Myocyte (in vitro differentiated cells): ENCODE data around the gene VARS2. TPM values are rescaled to one million over a fixed set of nuclear protein-coding genes. Genes with fewer than 3 reads are reported as not detected.

Source experiments
- DNase-seq: peaks from one replicate; pipeline ENCODE4 v3.0.0-alpha.2; 2012; ENCODE audit warnings: low read depth
- total RNA-seq: library from RNA; depleted of rRNA; stranded (reverse); fragments of >200 nt; gene quantifications from 2 replicates; pipeline ENCODE4 v1.2.3, GENCODE V29; 2014

VARS2 gene
- total RNA-seq, 1 donor from 2014 or later: 21.7 TPM

- DNase-seq: peak; percentile 83
Observed at GRCh38 chr6:30884521-30885480, 29.2 kb upstream of the VARS2 start.

DNA sequence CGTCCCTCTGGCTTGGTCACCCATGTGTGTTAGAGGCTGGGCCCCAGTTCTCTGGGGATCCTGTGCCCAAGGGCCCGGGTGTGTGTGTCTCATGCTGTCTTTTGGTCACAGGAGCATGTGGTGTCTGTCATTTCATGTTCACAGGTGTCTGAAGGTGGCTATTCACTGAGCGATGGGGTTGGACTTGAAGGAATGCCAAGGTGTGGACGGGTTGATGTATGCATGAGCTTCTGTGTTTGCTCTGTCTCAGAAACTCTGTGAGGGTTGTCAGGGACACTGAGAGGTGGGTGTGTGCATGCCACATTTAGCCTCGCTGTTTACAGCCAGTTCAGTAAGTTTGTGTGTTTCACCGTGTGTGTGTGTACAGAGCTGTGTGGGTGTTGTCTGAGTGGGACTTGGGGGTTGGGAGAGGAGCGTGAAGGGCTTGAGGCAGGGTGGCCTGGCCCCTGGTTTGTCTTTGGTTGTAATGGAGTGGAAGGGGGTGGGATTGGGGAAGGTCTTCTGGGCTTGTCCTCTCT, 28.5 kb upstream of the VARS2 start:
- peak; percentile 60 for DNase-seq

GRCh38 chr6:30885999-30886896, 27.8 kb upstream of the VARS2 start:
- DNase-seq: peak; percentile 91

GRCh38 chr6:30886897-30887255, 27.2 kb upstream of the VARS2 start:
- DNase-seq: no peak

GRCh38 chr6:30887901-30888815, 25.9 kb upstream of the VARS2 start:
- no peak for DNase-seq

GRCh38 chr6:30888816-30889495, 25.1 kb upstream of the VARS2 start:
- DNase-seq: no peak

GRCh38 chr6:30889496-30889885, 24.5 kb upstream of the VARS2 start:
- DNase-seq: no peak

DNA sequence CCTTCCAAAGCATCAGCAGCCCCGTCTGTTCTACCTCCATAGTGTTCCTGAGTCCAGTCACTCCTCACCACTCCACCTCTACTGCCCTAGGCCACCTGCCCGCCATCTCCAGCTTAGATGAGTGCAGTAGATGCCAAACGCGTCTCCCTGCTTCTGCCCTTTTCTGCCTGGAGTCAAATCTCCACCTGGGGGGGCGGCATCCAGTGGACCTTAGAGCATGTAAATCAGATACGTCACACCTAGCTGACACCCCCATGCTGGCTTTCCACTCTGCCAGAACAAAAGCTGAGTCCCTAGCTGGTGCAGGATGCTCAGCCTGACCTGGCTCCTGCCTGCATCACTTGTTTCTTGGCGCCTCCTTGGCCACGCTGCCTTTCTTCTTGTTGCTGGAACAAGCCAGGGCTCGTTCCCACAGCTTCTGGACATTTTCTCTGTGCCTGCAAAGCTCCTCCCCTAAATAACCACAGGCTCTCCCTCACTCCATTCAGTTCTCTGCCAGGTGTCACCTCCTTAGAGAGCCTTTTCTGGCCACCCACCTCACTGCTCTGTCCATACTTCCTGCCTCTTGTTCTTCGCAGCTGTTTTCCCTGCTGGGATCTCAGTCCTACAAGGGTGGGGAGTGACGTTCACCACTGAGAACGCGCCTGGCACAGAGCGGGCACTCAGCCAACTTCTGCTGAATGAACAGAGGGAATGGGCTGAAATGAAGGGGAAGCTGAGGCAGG, 24.0 kb upstream of the VARS2 start:
- DNase-seq: peak; percentile 87

DNA sequence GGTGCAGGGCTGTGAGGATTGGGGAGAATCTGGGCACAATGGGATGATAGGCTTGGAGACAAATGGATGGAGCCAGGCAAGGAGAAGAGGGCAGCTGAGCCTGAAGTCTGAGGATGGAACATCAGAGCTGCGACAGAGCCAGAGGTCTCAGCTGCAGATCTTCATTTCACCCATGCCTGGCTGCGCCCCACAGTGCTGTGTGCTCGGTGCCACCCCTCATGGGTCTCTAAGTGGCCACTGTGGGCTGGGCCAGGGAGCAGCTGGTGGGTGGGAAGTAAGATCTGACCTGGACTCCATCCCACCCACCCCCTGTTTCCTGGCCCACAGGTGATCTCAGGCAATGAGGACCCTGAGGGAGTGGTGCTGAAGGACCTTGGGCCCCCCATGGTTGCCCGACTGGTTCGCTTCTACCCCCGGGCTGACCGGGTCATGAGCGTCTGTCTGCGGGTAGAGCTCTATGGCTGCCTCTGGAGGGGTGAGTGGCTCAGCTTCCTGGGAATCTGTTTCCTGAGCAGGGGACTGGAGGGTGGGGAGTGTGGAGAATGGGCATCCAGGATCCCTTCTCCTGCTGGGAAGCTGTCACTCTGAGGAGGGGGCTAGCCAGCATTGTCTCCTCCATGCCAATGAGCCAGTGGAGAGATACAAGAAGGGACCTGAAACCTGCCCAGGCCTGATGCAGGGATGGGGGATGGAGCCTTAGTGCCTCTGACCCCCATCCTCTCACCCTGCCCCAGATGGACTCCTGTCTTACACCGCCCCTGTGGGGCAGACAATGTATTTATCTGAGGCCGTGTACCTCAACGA, 23.2 kb upstream of the VARS2 start:
- no peak for DNase-seq

GRCh38 chr6:30891450-30891723, 22.7 kb upstream of the VARS2 start:
- DNase-seq: no peak

DNA sequence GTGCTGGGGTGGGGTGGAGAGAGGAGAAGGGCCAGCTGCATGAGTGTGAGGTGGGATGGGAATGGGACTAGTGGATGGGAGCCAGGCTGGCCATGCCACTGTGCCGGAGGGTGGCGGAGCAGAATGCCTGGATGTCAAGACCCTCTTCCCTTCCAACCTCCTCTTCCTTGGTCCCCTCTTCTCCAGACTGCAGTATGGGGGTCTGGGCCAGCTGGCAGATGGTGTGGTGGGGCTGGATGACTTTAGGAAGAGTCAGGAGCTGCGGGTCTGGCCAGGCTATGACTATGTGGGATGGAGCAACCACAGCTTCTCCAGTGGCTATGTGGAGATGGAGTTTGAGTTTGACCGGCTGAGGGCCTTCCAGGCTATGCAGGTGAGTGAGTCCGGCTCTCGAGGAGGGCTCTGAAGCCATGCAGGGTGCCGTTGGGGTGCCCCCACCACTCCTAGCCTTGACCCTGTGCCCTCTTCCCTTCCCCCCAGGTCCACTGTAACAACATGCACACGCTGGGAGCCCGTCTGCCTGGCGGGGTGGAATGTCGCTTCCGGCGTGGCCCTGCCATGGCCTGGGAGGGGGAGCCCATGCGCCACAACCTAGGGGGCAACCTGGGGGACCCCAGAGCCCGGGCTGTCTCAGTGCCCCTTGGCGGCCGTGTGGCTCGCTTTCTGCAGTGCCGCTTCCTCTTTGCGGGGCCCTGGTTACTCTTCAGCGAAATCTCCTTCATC, 22.1 kb upstream of the VARS2 start:
- no peak for DNase-seq

DNA sequence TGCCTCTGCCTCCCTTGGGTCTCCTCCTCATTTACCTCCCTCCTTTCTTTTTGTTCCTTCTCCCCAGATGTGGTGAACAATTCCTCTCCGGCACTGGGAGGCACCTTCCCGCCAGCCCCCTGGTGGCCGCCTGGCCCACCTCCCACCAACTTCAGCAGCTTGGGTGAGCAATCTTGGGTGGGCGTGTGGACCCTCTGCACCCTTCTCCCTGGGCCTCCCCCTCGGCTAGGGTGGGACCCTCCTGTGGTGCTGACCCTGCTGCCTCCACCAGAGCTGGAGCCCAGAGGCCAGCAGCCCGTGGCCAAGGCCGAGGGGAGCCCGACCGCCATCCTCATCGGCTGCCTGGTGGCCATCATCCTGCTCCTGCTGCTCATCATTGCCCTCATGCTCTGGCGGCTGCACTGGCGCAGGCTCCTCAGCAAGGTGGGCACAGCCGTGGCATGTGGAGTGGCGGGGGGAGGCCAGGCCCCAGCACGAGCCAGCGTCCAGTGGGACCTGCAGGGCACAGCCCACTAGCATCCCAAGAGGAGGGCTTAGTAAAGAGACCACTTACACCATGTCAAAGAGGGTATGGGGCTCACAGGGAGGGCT, 20.9 kb upstream of the VARS2 start:
- no peak for DNase-seq

GRCh38 chr6:30893666-30894065, 20.4 kb upstream of the VARS2 start:
- DNase-seq: no peak

DNA sequence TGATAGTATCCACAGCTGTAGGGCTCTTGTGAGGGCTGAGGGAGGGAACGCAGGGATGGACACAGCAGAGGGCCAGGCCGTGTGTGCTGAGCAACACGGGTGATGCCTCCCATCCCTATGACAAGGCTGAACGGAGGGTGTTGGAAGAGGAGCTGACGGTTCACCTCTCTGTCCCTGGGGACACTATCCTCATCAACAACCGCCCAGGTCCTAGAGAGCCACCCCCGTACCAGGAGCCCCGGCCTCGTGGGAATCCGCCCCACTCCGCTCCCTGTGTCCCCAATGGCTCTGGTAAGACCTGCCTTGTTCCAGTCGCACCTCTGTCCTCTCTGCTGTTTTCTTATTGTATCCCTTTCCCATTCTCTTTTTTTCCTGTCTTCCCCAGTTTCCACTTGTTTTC, 19.7 kb upstream of the VARS2 start:
- no peak for DNase-seq

- DNase-seq: no peak
Observed at GRCh38 chr6:30894935-30895334, 19.1 kb upstream of the VARS2 start.

DNA sequence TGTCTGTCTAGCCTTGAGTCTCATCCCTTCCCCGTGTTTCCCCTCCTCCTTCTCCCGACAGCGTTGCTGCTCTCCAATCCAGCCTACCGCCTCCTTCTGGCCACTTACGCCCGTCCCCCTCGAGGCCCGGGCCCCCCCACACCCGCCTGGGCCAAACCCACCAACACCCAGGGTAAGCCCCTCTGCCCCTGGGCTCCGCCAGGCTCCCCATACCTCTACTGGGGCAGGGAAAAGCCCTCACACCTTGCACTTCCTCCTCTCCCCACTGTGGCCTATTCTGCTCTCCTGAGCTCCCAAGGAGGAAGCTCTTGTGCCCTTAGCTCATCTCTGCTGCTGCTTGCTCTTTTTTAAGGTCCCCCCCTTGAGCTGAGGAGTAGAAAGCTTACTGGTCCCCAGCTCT, 18.7 kb upstream of the VARS2 start:
- no peak for DNase-seq

DNA sequence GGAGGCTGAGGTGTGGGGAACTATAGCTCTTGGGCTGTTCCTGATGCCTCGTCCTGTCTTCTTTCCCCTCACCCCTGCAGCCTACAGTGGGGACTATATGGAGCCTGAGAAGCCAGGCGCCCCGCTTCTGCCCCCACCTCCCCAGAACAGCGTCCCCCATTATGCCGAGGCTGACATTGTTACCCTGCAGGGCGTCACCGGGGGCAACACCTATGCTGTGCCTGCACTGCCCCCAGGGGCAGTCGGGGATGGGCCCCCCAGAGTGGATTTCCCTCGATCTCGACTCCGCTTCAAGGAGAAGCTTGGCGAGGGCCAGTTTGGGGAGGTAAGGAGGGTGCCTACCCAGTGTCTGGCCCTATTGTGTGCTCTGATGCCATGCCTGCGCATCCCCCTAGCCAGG, 17.5 kb upstream of the VARS2 start:
- DNase-seq: no peak

GRCh38 chr6:30897882-30898281, 16.2 kb upstream of the VARS2 start:
- no peak for DNase-seq
